Chondrocyte (in vitro differentiated cells): ENCODE results near the gene GRM4. TPM values are rescaled to one million over a fixed set of nuclear protein-coding genes. Genes with fewer than 3 reads are reported as not detected.
A peak's percentile ranks its signal among the peaks of the same experiment; 100 is the strongest.

ENCODE experiments used
- DNase-seq: peaks from one replicate; pipeline ENCODE4 v3.0.0; 2021; ENCODE audit warnings: mixed read lengths, low spot score
- H3K27ac Mint-ChIP-seq: one replicate; pipeline ENCODE4 v1.8.0; 2021; ENCODE audit warnings: mild to moderate bottlenecking, moderate library complexity, mixed read lengths; ENCODE audit not compliant: unreplicated experiment
- H3K27me3 Mint-ChIP-seq: 2 replicates; pipeline ENCODE4 v1.8.0; 2021; ENCODE audit warnings: low read depth, mixed read lengths
- H3K36me3 Mint-ChIP-seq: 2 replicates; pipeline ENCODE4 v1.8.0; 2021; ENCODE audit warnings: low read depth, mixed read lengths
- H3K4me1 Mint-ChIP-seq: 2 replicates; pipeline ENCODE4 v1.8.0; 2021; ENCODE audit warnings: low read depth, mild to moderate bottlenecking, mixed read lengths
- H3K4me3 Mint-ChIP-seq: one replicate; pipeline ENCODE4 v1.8.0; 2021; ENCODE audit warnings: mild to moderate bottlenecking, moderate library complexity, mixed read lengths; ENCODE audit not compliant: unreplicated experiment
- H3K9me3 Mint-ChIP-seq: 2 replicates; pipeline ENCODE4 v1.8.0; 2021; ENCODE audit warnings: low read depth, mixed read lengths
- total RNA-seq: library from RNA; stranded (reverse); gene quantifications from 3 replicates; pipeline ENCODE4 v1.2.1, GENCODE V29; 2021
- TF ChIP-seq, protein P1 (sequence below): fragments of 200-600 bp; sonication (generic); IDR thresholded peaks from 2 replicates; pipeline ENCODE4 v1.5.0; 2021; ENCODE audit warnings: antibody characterized with exemption, mild to moderate bottlenecking, moderate library complexity

GRM4 gene
- total RNA-seq, 1 donor from 2014 or later: 0.27 TPM

DNA sequence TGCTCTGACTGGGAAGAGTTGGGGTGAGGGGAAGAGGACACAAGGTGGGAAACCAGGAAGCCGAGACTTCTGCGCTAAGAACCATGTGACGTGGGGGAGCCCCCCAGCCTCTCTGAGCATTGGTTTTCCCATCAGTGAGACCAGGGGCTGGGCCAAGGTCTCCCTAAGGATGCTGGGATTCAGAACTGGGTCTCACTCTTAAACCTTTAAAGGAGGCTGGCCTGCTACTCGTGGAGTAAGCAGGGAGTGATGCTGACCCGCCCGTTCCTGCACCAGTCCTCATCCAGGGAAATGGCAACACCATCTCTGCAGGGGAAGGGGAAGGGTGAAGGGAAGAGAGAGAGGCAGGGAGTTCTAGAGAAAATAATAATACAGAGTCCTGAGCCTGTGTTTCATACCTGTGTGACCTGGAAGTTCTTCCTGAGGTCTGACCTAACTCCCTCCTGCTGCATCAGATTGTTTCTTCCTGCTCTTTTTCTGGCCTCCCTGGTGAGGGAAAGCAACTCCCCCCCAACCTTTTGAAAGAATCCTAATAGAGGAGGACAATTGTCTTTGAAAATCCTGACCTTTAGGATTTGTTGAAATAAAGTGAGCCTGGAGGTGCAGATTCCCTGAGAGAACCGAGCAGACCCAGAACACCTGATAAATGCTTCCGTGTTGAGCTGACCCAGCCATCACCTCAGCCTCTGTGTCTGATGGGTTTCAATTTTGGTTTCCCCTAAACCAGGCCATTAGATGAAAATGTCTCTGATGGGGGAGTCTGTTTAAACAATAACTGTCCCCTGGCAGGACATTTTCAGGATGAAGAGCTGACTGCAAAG, 3.0 kb upstream of the GRM4 start:
- DNase-seq: peak; percentile 33
- TF ChIP-seq, protein P1, sequence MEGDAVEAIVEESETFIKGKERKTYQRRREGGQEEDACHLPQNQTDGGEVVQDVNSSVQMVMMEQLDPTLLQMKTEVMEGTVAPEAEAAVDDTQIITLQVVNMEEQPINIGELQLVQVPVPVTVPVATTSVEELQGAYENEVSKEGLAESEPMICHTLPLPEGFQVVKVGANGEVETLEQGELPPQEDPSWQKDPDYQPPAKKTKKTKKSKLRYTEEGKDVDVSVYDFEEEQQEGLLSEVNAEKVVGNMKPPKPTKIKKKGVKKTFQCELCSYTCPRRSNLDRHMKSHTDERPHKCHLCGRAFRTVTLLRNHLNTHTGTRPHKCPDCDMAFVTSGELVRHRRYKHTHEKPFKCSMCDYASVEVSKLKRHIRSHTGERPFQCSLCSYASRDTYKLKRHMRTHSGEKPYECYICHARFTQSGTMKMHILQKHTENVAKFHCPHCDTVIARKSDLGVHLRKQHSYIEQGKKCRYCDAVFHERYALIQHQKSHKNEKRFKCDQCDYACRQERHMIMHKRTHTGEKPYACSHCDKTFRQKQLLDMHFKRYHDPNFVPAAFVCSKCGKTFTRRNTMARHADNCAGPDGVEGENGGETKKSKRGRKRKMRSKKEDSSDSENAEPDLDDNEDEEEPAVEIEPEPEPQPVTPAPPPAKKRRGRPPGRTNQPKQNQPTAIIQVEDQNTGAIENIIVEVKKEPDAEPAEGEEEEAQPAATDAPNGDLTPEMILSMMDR: no peak
- Mint-ChIP-seq H3K27me3 (peaks cover 34% of the 10 kb centered on the region), H3K27ac (no peak overlapping the region), H3K36me3 (no peaks in the 10 kb centered on the region), H3K4me1 (peaks cover 7% of the 10 kb centered on the region), H3K9me3 (no peaks in the 10 kb centered on the region), H3K4me3 (no peak overlapping the region)

- peaks cover 11% of the 10 kb centered on the region for H3K4me1 Mint-ChIP-seq
- H3K36me3 Mint-ChIP-seq: no peaks in the 10 kb centered on the region
- no peak overlapping the region for H3K27ac Mint-ChIP-seq
Measured at GRCh38 chr6:34147906-34148630, 2.2 kb upstream of the GRM4 start.

GRCh38 chr6:34146801-34147592, 1.1 kb upstream of the GRM4 start:
- H3K9me3 Mint-ChIP-seq: no peaks in the 10 kb centered on the region
- H3K4me1 Mint-ChIP-seq: peaks cover 11% of the 10 kb centered on the region
- peaks cover 28% of the 10 kb centered on the region for H3K27me3 Mint-ChIP-seq
- peak; percentile 33 for DNase-seq
- H3K4me3 Mint-ChIP-seq: no peak overlapping the region
- TF ChIP-seq, protein P1: no peak
- no peak overlapping the region for H3K27ac Mint-ChIP-seq
- H3K36me3 Mint-ChIP-seq: no peaks in the 10 kb centered on the region

More at GRCh38 chr6:34147906-34148630, 2.2 kb upstream of the GRM4 start:
- peak; percentile 42 for DNase-seq
- TF ChIP-seq, protein P1: no peak
- Mint-ChIP-seq H3K4me3 (no peak overlapping the region), H3K27me3 (peaks cover 30% of the 10 kb centered on the region), H3K9me3 (no peaks in the 10 kb centered on the region)

DNA sequence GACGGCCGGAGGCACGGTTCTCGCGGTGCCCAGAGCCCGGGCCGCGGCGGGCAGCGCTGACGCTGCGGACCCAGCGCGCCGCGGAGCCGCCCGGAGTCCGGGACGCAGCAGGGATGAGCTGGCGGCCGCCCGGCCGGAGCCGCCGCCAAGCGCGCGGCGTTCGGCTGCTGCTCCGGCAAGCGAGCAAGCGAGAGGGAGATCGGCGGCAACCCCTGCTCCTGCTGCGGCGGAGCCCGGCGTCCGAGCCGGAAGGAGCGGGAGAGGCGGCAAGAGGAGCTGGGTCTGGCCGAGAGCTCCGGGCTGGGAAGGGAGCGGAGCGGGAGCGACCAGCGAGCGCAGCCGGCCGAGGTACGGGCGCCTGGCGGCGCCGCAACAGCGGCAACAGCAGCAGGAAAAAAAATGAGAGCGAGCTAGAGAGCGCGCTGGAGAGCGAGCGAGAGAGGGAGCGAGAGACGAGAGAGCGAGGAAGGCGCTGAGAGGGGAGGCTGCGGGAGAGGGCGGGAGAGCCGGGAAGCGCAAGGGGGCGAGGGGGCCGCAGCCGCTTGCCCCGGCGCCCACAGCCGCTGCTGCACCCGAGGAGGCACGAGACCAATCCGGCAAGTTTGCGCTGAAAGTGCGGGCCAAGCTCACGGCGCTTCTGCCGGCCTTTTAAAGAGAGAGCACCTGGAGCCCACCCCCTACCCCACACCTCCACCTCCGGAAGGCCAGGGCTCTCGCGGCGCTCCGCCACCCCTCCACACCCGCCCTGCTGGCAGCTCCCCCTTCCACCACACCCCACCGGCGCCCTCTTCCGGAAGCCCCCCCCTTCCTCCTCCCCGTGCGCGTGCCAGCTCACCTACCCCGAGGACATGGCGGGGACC, 496 bp downstream of the GRM4 start:
- H3K27ac Mint-ChIP-seq: no peak overlapping the region

More for the DNA sequence above, 496 bp downstream of the GRM4 start:
- peaks cover 28% of the 10 kb centered on the region for H3K27me3 Mint-ChIP-seq
- TF ChIP-seq, protein P1: peak; percentile 14
- H3K36me3 Mint-ChIP-seq: no peaks in the 10 kb centered on the region
- H3K4me3 Mint-ChIP-seq: peak overlapping the region; percentile 69
- DNase-seq: peak; percentile 88
- peaks cover 11% of the 10 kb centered on the region for H3K4me1 Mint-ChIP-seq
- H3K9me3 Mint-ChIP-seq: no peaks in the 10 kb centered on the region
